Gastrocnemius medialis (tissue), 4 donors: ENCODE data around the gene IKZF2.

ENCODE experiments used
- POLR2A ChIP-seq, 2 donors: fragments of 450-650 bp; IDR thresholded peaks; one replicate each; pipeline ENCODE4 v1.6.1; 2017; ENCODE audit warnings: antibody characterized with exemption in 2 of 2, mild to moderate bottlenecking in 2 of 2, moderate library complexity in 2 of 2
- TF ChIP-seq, protein P1 (sequence below), 5 experiments: fragments of 450-650 bp in 3 of 5; fragments of 200-600 bp in 2 of 5; sonication (generic) in 2 of 5; IDR thresholded peaks in 4 of 5; conservative IDR thresholded peaks in 1 of 5; 1 replicate in 4 of 5; 2 replicates in 1 of 5; pipeline ENCODE4 v1.5.1; 2016 to 2019; ENCODE audit warnings: antibody characterized with exemption in 5 of 5, mild to moderate bottlenecking in 3 of 5, moderate library complexity in 3 of 5

DNA sequence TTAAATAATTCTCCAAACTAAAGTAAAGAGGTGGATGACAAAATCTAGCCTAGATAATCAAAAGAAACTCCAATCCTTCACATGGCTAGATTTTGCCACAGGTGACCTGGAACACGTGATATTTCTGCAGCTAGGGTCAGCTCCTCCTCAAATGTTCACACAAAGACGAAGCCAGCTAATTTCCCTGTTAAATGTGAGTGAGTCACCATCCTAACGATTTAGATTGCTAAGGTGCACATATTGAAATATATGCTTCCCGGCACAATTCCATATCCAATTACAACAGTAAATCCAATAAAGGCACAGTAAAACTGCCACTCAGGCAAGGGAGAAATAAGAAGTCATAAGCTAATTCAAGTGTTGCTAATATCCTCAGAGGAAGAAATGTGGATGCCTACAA is 28.7 kb downstream of the IKZF2 start:
- TF ChIP-seq, protein P1, sequence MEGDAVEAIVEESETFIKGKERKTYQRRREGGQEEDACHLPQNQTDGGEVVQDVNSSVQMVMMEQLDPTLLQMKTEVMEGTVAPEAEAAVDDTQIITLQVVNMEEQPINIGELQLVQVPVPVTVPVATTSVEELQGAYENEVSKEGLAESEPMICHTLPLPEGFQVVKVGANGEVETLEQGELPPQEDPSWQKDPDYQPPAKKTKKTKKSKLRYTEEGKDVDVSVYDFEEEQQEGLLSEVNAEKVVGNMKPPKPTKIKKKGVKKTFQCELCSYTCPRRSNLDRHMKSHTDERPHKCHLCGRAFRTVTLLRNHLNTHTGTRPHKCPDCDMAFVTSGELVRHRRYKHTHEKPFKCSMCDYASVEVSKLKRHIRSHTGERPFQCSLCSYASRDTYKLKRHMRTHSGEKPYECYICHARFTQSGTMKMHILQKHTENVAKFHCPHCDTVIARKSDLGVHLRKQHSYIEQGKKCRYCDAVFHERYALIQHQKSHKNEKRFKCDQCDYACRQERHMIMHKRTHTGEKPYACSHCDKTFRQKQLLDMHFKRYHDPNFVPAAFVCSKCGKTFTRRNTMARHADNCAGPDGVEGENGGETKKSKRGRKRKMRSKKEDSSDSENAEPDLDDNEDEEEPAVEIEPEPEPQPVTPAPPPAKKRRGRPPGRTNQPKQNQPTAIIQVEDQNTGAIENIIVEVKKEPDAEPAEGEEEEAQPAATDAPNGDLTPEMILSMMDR (IDR thresholded peaks at IDR 0.05 in 4 of 5, conservative IDR thresholded peaks at IDR 0.05 in 1 of 5): no peak
- TF ChIP-seq POLR2A (IDR thresholded peaks at IDR 0.05): no peak
